Measurements from ENCODE around the gene ZNF600. TPM values are rescaled to one million over a fixed set of nuclear protein-coding genes. Genes with fewer than 3 reads are reported as not detected.
A peak's percentile ranks its signal among the peaks of the same experiment; 100 is the strongest.
"Not testable (repeated sequence)": the region's sequence is repeated elsewhere in the genome, so short reads cannot be mapped to it uniquely, and the experiment has no call there.

ZNF600 gene
- total and polyA plus RNA-seq, 2 experiments from 2014 or later, result 12.5 to 14.6 TPM

DNA sequence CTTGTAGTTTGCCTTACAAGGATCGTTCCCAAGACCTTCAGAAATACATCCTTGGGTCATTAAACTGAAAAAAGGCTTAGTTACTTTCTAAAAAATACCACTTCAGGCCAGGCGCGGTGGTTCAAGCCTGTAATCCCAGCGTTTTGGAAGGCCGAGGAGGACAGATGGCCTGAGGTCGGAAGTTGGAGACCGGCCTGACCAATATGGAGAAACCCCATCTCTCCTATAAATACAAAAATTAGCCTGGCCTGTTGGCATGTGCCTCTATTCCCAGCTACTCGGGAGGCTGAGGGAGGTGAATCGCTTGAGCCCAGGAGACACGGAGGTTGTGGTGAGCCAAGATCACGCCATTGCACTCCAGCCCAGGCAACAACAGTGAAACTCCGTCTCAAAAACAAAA lies 37.1 kb upstream of the ZNF600 start:
- no peak overlapping the region for H3K4me3 ChIP-seq
- no peaks in the 10 kb centered on the region for H3K27me3 ChIP-seq
- WGBS (ENCODE audit: low lambda C conversion rate, missing lambda C conversion rate), result 93% methylated on average over 12 of the region's 12 CpGs
- H3K36me3 ChIP-seq (replicated peaks; ENCODE audit: insufficient read depth, low read depth), result no peaks in the 10 kb centered on the region
- no peak for DNase-seq (ENCODE audit: low spot score)
- H2AFZ ChIP-seq, result no peak overlapping the region
- no peaks in the 10 kb centered on the region for H3K9me2 ChIP-seq (replicated peaks; ENCODE audit: insufficient read depth)
- no peaks in the 10 kb centered on the region for H3K4me1 ChIP-seq (ENCODE audit: insufficient read depth)
- no peak overlapping the region for H3K27ac ChIP-seq
- peaks cover 6% of the 10 kb centered on the region for H3K79me2 ChIP-seq
- no peaks in the 10 kb centered on the region for H4K20me1 ChIP-seq (ENCODE audit: insufficient read depth, poor library complexity, severe bottlenecking)
- TF ChIP-seq EZH2phosphoT487 (IDR thresholded peaks at IDR 0.05; ENCODE audit: low read depth, severe bottlenecking, unreplicated experiment), result no peak
- TF ChIP-seq, protein P1, sequence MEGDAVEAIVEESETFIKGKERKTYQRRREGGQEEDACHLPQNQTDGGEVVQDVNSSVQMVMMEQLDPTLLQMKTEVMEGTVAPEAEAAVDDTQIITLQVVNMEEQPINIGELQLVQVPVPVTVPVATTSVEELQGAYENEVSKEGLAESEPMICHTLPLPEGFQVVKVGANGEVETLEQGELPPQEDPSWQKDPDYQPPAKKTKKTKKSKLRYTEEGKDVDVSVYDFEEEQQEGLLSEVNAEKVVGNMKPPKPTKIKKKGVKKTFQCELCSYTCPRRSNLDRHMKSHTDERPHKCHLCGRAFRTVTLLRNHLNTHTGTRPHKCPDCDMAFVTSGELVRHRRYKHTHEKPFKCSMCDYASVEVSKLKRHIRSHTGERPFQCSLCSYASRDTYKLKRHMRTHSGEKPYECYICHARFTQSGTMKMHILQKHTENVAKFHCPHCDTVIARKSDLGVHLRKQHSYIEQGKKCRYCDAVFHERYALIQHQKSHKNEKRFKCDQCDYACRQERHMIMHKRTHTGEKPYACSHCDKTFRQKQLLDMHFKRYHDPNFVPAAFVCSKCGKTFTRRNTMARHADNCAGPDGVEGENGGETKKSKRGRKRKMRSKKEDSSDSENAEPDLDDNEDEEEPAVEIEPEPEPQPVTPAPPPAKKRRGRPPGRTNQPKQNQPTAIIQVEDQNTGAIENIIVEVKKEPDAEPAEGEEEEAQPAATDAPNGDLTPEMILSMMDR (IDR thresholded peaks at IDR 0.05; ENCODE audit: poor library complexity), result no peak
- no peak for TF ChIP-seq EZH2 (IDR thresholded peaks at IDR 0.05; ENCODE audit: borderline replicate concordance)
- no peak overlapping the region for H3K4me2 ChIP-seq
- H3K9me3 ChIP-seq (ENCODE audit: low read depth), result no peaks in the 10 kb centered on the region

DNA sequence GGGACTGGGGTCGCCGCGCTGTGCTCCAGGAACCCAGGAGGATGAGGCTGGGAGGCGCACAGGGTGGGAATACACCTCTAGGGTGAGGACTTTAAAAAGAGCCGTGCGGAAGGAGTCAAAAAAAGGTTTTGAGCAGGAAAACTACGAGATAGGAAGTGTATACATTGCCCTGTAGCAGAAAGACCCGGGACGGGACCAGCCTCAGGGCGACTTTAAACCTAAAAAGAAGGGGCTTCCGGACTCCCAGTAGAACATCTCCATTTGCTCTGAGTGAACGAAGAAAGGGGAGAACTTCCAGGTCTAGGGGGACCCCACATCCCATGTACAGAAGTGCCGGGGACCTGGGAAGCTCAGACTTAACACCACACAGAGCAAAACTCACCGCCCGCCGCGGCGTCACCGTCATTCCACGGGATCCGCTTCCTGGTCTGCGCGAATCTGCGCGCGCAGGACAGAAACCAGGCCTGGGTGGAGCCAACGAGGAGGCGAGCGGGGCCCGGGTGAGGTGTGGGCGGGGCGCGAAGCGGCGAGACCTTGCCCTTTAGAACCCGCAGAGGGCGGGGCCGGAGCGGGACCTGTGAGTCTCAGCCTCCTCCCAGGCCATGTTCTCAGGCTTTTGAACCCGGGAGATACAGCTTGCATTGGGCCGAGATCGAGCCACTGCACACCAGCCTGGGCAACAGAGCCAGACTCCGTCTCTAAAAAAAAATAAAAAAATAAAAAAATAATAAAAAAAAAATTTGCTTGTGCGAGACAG lies 34.8 kb upstream of the ZNF600 start, which contains the start of gene ZNF28:
Gene ZNF28, minus strand, starts transcription at position 430 of the 757 bp plus-strand sequence. CDS start 3,675 bp downstream, outside the sequence.
- not testable (repeated sequence) for H3K4me1 ChIP-seq (ENCODE audit: insufficient read depth); H3K79me2 ChIP-seq; H3K9me2 ChIP-seq (replicated peaks; ENCODE audit: insufficient read depth); H3K9me3 ChIP-seq (ENCODE audit: low read depth); H3K27me3 ChIP-seq; H4K20me1 ChIP-seq (ENCODE audit: insufficient read depth, poor library complexity, severe bottlenecking); H3K36me3 ChIP-seq (replicated peaks; ENCODE audit: insufficient read depth, low read depth)
- peak within 1 kb of the TSS; percentile 82 for H3K4me2 ChIP-seq
- DNase-seq (ENCODE audit: low spot score), result peak; percentile 65
- peak within 1 kb of the TSS; percentile 98 for H2AFZ ChIP-seq
- H3K27ac ChIP-seq, result peak within 1 kb of the TSS; percentile 81
- 4% methylated on average over 34 of the region's 44 CpGs for WGBS (ENCODE audit: low lambda C conversion rate, missing lambda C conversion rate)
- H3K4me3 ChIP-seq, result peak within 1 kb of the TSS; percentile 92

DNA sequence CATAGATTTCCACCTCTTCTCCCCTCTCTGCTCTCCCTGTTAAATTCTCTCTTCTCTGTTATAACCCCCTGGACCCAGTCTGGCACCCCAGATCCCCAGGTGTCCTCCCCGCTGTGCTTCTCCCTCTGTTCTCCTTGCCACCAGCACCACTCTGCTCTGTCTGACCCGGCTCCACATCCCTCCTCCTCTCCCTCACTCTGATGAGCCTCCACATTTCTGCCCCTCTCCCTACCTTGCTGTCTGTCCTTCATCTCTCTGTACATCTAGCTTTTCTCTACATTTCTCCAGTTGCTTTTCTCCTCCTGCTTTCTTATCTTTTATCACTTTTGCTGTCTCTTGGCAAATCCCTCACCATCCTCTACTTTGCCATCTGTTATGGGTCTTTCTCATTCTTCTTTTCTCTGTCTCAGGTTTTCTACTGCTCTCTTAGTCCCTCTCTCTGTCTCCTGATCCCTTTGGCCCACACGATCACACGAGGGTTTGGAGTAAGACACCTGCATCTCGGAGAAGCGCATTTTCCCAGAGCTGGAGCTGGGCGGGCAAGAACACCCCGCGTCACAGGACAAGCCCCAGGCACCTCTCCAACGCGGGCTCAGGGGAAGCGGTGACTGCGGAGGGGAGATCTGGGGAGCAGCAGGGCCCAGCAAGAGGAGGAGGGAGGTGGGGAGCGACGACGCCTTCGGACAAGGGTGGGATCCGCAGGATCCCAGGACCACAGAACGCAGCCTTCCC lies 34.0 kb upstream of the ZNF600 start:
- not testable (repeated sequence) for H3K79me2 ChIP-seq; H3K9me2 ChIP-seq (replicated peaks; ENCODE audit: insufficient read depth); H3K9me3 ChIP-seq (ENCODE audit: low read depth); H4K20me1 ChIP-seq (ENCODE audit: insufficient read depth, poor library complexity, severe bottlenecking); H3K27me3 ChIP-seq; H3K36me3 ChIP-seq (replicated peaks; ENCODE audit: insufficient read depth, low read depth); H3K4me1 ChIP-seq (ENCODE audit: insufficient read depth)
- H3K27ac ChIP-seq, result peak overlapping the region; percentile 81
- peak overlapping the region; percentile 82 for H3K4me2 ChIP-seq
- peak overlapping the region; percentile 98 for H2AFZ ChIP-seq
- 7% methylated on average over 16 of the region's 19 CpGs for WGBS (ENCODE audit: low lambda C conversion rate, missing lambda C conversion rate)
- H3K4me3 ChIP-seq, result peak overlapping the region; percentile 92
- peak; percentile 38 for DNase-seq (ENCODE audit: low spot score)

DNA sequence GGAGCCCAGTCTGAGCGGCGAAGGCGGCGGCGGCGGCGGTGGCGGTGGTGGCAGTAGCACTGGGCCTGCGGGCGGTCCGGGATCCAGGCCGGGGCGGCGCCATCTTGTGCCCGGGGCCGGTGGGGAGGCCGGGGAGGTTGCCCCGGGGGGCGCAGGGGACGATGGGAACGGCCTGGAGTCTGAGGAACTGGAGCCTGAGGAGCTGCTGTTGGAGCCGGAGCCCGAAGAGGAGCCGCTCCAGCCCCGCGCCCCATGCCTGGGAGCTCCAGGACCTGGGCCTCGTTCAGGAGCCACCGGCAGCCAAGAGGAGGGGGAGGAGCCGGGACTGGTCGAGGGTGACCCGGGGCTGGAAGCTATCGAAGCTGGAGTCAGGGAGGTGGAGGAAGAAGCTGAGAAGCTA lies 23.2 kb upstream of the ZNF600 start:
- Histone ChIP-seq H3K27ac (no peak overlapping the region), H3K9me2 (replicated peaks; ENCODE audit: insufficient read depth) (no peaks in the 10 kb centered on the region), H2AFZ (no peak overlapping the region), H3K4me1 (ENCODE audit: insufficient read depth) (no peaks in the 10 kb centered on the region), H3K36me3 (replicated peaks; ENCODE audit: insufficient read depth, low read depth) (peaks cover 4% of the 10 kb centered on the region), H3K27me3 (no peaks in the 10 kb centered on the region), H3K9me3 (ENCODE audit: low read depth) (peaks cover 3% of the 10 kb centered on the region), H4K20me1 (ENCODE audit: insufficient read depth, poor library complexity, severe bottlenecking) (no peaks in the 10 kb centered on the region), H3K4me2 (no peak overlapping the region), H3K79me2 (no peaks in the 10 kb centered on the region), H3K4me3 (no peak overlapping the region)
- TF ChIP-seq EZH2 (IDR thresholded peaks at IDR 0.05; ENCODE audit: borderline replicate concordance), result no peak
- no peak for TF ChIP-seq EZH2phosphoT487 (IDR thresholded peaks at IDR 0.05; ENCODE audit: low read depth, severe bottlenecking, unreplicated experiment)
- TF ChIP-seq, protein P1 (IDR thresholded peaks at IDR 0.05; ENCODE audit: poor library complexity), result no peak
- 98% methylated on average over 20 of the region's 32 CpGs for WGBS (ENCODE audit: low lambda C conversion rate, missing lambda C conversion rate)
- DNase-seq (ENCODE audit: low spot score), result no peak

DNA sequence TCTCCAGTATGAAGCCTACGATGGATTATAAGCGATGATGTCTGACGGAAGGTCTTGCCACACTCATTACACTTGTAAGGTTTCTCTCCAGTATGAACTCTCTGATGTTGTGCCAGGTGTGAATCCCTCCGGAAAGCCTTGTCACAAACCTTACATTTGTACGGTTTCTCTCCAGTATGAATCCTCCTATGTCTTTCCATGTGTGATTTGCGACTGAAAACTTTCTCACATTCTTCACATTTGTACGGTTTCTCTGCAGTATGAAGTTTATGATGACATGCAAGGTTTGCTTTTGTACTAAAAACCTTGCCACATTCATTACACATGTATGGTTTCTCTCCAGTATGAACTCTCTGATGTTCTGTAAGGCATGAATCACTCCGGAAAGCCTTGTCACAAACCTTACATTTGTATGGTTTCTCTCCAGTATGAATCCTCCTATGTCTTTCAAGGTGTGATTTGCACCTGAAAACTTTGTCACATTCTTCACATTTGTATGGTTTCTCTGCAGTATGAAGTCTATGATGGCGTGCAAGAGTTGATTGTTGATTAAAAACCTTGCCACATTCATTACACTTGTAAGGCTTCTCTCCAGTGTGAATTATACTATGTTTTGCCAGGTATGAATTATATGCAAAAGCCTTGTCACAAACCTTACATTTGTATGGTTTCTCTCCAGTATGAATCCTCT lies 13.5 kb upstream of the ZNF600 start:
- H3K9me2 ChIP-seq (replicated peaks; ENCODE audit: insufficient read depth); H3K79me2 ChIP-seq; H3K27ac ChIP-seq; H3K27me3 ChIP-seq; H2AFZ ChIP-seq; H3K4me1 ChIP-seq (ENCODE audit: insufficient read depth); DNase-seq (ENCODE audit: low spot score); H4K20me1 ChIP-seq (ENCODE audit: insufficient read depth, poor library complexity, severe bottlenecking); H3K4me3 ChIP-seq; H3K4me2 ChIP-seq: not testable (repeated sequence)
- peaks cover 32% of the 10 kb centered on the region for H3K9me3 ChIP-seq (ENCODE audit: low read depth)
- WGBS (ENCODE audit: low lambda C conversion rate, missing lambda C conversion rate), result 96% methylated on average over 9 of the region's 9 CpGs
- H3K36me3 ChIP-seq (replicated peaks; ENCODE audit: insufficient read depth, low read depth), result peaks cover 12% of the 10 kb centered on the region
